HG02678 (cell line): ENCODE results near the gene NEB.
"Not testable (repeated sequence)": the region's sequence is repeated elsewhere in the genome, so short reads cannot be mapped to it uniquely, and the experiment has no call there.

ENCODE experiments used
- ATAC-seq: cut with Tn5 transposase; IDR thresholded peaks from one replicate; pipeline ENCODE4 v1.9.1; 2021; ENCODE audit warnings: mild to moderate bottlenecking, moderate library complexity; ENCODE audit not compliant: unreplicated experiment

Gene NEB

DNA sequence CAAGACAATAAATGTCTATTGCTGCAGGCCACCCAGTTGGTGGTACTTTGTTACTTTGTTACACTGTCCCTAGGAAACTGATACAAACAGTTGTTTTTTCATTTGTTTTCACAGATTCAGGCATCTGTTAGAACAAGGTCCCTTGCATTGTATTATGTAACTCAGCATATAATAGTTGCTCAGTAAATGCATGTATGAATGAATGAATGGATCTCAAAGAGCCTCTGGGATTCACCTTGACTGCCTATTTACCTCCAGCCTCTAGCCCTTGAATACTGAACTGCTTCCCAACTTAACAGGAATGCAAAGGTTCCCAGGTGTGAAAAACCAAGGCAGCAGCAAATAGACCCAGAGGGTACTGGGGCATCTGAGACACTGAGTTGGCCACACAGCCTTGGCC, 27.4 kb upstream of the NEB start:
- no peak for ATAC-seq

DNA sequence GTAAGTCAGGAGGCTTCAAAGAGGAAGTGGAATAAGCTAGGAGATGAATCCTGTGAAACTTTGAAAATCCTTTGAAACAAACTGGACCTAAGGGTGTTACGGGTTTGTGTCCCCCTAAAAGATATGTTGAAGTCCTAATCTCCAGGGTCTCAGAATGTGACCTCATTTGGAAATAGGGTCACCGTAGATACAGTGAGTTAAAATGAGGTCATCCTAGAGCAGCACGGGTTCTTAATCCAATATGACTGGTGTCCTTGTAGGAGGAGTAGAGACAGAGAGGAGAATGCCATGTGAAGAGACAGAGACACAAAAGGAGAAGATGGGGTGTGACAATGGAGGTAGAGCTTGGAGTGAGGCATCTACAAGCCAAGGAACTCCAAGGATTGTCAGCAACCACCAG, 26.9 kb upstream of the NEB start:
- ATAC-seq = no peak

DNA sequence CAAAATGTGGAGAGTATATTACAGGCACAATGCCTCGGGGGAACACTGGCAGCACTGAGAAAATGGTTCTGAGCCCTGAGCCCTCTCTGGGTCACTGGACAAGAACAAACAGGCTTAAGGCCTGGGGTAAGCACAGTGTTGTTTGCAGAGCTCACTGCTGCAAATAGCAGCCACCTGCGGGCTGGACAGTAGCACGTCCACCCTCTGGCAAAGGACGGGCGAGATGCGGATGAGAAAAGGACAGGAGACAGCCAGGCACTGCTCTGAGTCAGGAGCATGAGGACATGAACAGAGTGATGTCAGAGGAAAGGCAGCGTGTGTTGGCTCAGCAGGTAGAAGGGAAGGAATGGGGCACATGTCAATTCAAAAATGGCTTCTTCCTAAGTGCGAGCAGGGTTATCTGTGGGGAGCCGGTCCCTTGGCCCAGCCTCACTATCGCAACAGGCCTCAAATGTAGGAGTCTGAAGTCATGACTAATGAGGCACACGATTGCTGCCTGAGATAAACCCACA, 25.9 kb upstream of the NEB start:
- ATAC-seq = no peak

GRCh38 chr2:151758744-151759143, 24.5 kb upstream of the NEB start:
- ATAC-seq = no peak

DNA sequence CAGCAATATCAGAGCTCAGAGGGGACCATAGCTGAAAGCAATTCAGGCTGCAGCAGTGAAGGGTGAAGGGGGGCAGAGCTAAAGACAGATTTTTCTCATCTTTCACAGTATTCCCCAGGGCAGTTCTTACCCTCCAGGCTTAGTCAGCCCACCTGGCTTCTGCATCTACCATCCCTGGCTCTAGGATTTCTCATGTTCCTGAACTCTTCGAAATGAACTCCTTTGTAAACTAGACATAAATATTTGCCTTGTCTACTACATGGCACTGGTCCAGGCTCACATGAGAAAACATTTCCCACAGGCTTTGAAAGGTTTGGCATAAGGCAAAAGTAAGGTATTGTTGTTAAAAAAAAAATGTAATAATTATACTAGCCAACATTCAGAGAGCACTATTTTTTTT, 23.6 kb upstream of the NEB start:
- ATAC-seq = no peak

DNA sequence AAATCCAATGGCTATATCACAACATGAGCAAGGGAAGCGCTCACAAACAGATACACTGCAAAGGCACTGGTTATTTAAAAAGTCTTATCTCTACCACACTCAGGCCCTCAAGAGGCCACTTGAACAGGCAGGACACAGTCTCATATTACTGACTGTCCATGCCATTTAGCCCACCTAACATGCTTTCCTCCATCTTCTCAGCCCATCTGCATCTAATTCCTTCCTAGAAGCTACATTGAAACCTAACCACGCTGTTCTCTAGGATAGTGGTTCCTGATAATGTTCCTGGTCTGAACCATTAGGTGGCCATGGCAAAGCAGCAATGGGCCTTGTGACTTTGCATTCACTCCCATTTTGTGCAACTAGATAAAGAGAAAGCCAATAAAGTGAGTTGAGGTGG, 22.5 kb upstream of the NEB start:
- ATAC-seq = no peak

DNA sequence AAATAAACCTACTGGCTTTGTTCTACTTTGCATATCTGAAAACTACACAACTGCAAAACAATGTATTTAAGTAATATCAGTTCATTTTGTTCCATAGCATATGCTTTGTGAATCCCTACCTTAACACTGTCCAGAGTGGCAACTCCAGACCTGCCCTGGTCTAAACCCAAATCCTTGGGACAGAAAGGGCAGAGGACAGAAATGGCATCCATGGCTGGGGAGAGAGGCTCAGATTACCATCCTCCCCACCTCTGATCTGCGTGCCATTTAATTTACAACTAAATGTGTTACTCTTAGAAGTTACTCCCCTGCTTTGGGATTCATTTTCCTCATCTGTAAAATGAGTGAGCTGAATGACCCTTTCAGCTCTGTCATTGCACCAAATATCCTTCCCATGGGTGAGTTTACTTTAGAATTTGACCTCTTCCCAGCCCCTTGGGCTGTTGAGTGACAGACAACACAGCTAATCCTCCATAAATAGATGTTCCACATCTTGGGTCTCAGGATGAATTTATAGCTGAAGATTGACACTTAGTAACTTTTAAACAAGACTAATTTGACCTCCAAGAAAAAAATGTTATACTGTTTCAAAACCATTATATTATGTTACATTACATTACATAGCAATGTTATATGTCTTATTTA, 20.1 kb upstream of the NEB start:
- no peak for ATAC-seq

DNA sequence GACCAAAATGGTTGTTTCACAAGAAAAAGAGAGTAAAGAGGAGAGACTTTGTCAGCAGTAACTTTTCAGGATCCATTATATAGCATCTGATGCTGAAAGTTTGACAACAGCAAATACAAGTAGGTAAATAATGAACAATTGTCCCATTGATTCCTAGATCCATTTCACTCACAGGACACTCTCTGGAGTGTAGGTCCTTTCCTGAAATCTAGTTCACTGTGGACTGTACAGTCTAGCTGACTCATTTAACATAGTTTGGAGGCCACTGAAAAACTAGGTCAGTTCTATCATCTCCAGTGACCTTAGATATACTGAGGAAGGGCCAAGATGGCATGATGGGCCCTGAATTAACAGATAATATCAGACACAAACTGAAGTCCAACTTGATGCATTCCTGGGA, 19.3 kb upstream of the NEB start:
- no peak for ATAC-seq

- ATAC-seq = not testable (repeated sequence)
These were observed 11.0 kb upstream of the NEB start for GRCh38 chr2:151745261-151745660.

- peak; percentile 65 for ATAC-seq
These were observed 3.9 kb downstream of the NEB start for GRCh38 chr2:151730262-151730975.

GRCh38 chr2:151729837-151730236, 4.4 kb downstream of the NEB start:
- peak; percentile 27 for ATAC-seq

DNA sequence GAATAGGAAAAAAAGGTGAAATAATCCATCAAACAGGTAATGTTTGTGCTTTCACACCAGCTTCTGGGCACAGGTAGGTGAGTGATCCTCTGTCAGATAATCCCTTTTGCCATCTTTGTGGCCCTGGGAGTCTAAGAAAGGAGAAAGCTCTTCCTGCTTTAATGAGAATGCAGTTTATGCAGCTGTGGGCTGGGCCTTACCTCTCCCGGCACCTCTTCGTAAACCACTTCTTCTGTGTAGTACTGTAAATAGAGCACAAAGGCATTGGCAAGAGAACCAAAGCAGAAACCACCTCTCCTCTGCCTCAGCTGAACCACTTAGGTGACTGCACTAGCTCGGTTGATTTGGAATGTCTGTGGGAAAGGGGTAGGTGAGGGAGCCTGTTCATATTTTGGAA, 4.9 kb downstream of the NEB start:
- no peak for ATAC-seq

GRCh38 chr2:151728804-151729414, 5.4 kb downstream of the NEB start:
- ATAC-seq = no peak

DNA sequence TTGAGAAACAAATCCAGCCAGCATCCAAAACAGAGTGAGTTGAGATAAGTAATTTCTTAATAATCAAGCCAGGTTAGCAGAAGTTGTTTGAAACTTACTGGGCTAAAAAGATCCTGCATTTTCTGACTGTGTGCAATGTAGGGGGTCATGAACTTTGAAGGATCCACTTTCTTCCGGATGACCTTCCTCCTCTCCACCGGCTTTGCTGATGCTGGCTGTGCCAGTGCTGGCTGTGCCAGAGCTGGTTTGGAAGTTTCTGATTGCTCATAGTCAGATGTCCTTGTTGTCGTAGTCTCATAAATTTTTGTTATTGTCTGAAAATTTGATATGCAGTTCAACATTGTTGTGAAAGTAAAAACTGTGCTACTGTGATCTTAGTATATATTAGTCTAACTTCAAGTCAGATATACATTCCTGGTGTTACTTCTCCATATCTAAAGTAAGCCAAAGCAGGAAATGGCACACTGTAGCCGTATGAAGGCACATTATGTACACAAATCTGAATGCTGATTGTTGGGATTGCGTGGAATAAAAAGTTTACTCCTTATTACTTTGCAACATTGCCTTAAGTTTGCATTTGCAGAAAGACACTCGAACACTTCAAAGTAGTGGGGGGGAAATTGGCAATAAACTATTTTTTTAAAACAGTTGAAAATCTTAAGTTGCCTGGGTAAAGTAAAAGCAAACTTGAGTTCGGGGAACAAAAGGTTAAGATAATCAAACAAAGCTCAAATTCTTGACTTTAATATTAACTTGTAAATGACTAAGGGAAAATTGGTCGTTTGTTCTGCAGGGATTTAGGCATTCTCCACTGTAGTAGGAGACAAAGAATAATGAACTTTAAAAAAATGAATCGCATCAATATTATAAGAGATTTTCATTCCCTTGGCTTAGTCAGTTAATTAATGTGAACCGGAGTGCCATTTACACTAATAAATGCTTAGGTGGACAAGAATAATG, 6.4 kb downstream of the NEB start:
- ATAC-seq = no peak

- no peak for ATAC-seq
These were observed 13.1 kb downstream of the NEB start for GRCh38 chr2:151721161-151721560.

DNA sequence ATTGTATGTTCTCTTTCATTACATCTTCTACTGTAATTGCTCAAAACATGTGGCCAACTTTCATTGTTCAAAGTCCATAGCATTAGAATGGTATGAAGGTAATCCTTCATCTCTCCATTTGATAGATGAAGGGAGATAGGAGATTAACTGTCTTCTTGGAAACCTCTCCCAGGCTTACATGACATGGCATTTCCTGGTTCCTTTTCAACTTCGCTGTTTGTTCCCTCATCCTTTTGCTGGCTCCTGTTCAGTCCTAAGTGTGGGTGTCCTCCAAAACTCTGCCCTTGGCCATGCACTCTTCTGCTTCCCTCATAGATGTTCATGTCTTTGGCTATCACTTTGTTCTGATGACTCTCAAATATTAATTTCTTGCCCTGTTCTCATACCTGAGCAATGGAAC, 13.8 kb downstream of the NEB start:
- no peak for ATAC-seq

- no peak for ATAC-seq
These were observed 15.5 kb downstream of the NEB start for GRCh38 chr2:151718796-151719195.

GRCh38 chr2:151718247-151718646, 16.0 kb downstream of the NEB start:
- no peak for ATAC-seq

- no peak for ATAC-seq
These were observed 17.6 kb downstream of the NEB start for GRCh38 chr2:151716721-151717120.

- no peak for ATAC-seq
These were observed 20.9 kb downstream of the NEB start for GRCh38 chr2:151713291-151713903.

- ATAC-seq = no peak
These were observed 23.3 kb downstream of the NEB start for GRCh38 chr2:151711025-151711424.
